ENCODE measurements around the gene TBXA2R. TPM values are rescaled to one million over a fixed set of nuclear protein-coding genes. Genes with fewer than 3 reads are reported as not detected.

TBXA2R gene
- total RNA-seq, 1 experiment from 2014 or later, result not detected

- H3K36me3 Mint-ChIP-seq (ENCODE audit: insufficient read depth, unreplicated experiment), result peaks cover 4% of the 10 kb centered on the region
- H3K27ac Mint-ChIP-seq (ENCODE audit: low read depth, unreplicated experiment), result no peak overlapping the region
- TF ChIP-seq, protein P1, sequence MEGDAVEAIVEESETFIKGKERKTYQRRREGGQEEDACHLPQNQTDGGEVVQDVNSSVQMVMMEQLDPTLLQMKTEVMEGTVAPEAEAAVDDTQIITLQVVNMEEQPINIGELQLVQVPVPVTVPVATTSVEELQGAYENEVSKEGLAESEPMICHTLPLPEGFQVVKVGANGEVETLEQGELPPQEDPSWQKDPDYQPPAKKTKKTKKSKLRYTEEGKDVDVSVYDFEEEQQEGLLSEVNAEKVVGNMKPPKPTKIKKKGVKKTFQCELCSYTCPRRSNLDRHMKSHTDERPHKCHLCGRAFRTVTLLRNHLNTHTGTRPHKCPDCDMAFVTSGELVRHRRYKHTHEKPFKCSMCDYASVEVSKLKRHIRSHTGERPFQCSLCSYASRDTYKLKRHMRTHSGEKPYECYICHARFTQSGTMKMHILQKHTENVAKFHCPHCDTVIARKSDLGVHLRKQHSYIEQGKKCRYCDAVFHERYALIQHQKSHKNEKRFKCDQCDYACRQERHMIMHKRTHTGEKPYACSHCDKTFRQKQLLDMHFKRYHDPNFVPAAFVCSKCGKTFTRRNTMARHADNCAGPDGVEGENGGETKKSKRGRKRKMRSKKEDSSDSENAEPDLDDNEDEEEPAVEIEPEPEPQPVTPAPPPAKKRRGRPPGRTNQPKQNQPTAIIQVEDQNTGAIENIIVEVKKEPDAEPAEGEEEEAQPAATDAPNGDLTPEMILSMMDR (IDR thresholded peaks at IDR 0.05; ENCODE audit: unreplicated experiment), result no peak
- H3K4me1 Mint-ChIP-seq (ENCODE audit: insufficient read depth, unreplicated experiment), result peaks cover 9% of the 10 kb centered on the region
- ChIA-PET POLR2A (no interaction called here), CTCF (interaction anchor here (0.5 to 0.6 kb wide), 2 partner anchors 307 to 372 kb away, joined by 3 to 5 read pairs; no protein-coding TSS in a partner anchor)
- intact Hi-C loops (cut with micrococcal nuclease), result no loop called here
- no peaks in the 10 kb centered on the region for H3K9me3 Mint-ChIP-seq (ENCODE audit: unreplicated experiment)
- DNase-seq (ENCODE audit: unreplicated experiment), result no peak
- H3K27me3 Mint-ChIP-seq (ENCODE audit: insufficient read depth, unreplicated experiment), result no peaks in the 10 kb centered on the region
- no peak overlapping the region for H3K4me3 Mint-ChIP-seq (ENCODE audit: unreplicated experiment)
- no TSS peak for BruUV-seq (replicated peaks)
Observed at GRCh38 chr19:3608750-3609322, 2.2 kb upstream of the TBXA2R start.

GRCh38 chr19:3608079-3608641 is 1.5 kb upstream of the TBXA2R start:
- Mint-ChIP-seq H3K9me3 (ENCODE audit: unreplicated experiment) (no peaks in the 10 kb centered on the region), H3K4me3 (ENCODE audit: unreplicated experiment) (no peak overlapping the region), H3K27ac (ENCODE audit: low read depth, unreplicated experiment) (no peak overlapping the region), H3K27me3 (ENCODE audit: insufficient read depth, unreplicated experiment) (no peaks in the 10 kb centered on the region), H3K4me1 (ENCODE audit: insufficient read depth, unreplicated experiment) (peaks cover 9% of the 10 kb centered on the region), H3K36me3 (ENCODE audit: insufficient read depth, unreplicated experiment) (no peaks in the 10 kb centered on the region)
- TF ChIP-seq, protein P1 (IDR thresholded peaks at IDR 0.05; ENCODE audit: unreplicated experiment), result no peak
- intact Hi-C loops (cut with micrococcal nuclease), result no loop called here
- BruUV-seq (replicated peaks), result no TSS peak
- ChIA-PET POLR2A (interaction anchor here (0.6 to 0.9 kb wide), 3 partner anchors 13 to 29 kb away, joined by 3 read pairs; no protein-coding TSS in a partner anchor), CTCF (interaction anchor here (0.5 to 0.8 kb wide), 5 partner anchors 22 to 372 kb away, joined by 3 to 5 read pairs (median 3); no protein-coding TSS in a partner anchor)
- no peak for DNase-seq (ENCODE audit: unreplicated experiment)

- Mint-ChIP-seq H3K4me3 (ENCODE audit: unreplicated experiment) (no peak overlapping the region), H3K27ac (ENCODE audit: low read depth, unreplicated experiment) (no peak overlapping the region), H3K36me3 (ENCODE audit: insufficient read depth, unreplicated experiment) (no peaks in the 10 kb centered on the region), H3K27me3 (ENCODE audit: insufficient read depth, unreplicated experiment) (no peaks in the 10 kb centered on the region), H3K4me1 (ENCODE audit: insufficient read depth, unreplicated experiment) (peaks cover 9% of the 10 kb centered on the region), H3K9me3 (ENCODE audit: unreplicated experiment) (no peaks in the 10 kb centered on the region)
- no peak for DNase-seq (ENCODE audit: unreplicated experiment)
- intact Hi-C loops (cut with micrococcal nuclease), result no loop called here
- BruUV-seq (replicated peaks), result no TSS peak
- ChIA-PET CTCF (interaction anchor here (0.6 to 0.8 kb wide), 3 partner anchors 21 to 302 kb away, joined by 3 read pairs; no protein-coding TSS in a partner anchor), POLR2A (interaction anchor here (0.6 to 0.9 kb wide), 3 partner anchors 14 to 29 kb away, joined by 3 read pairs; no protein-coding TSS in a partner anchor)
- TF ChIP-seq, protein P1 (IDR thresholded peaks at IDR 0.05; ENCODE audit: unreplicated experiment), result no peak
Observed at GRCh38 chr19:3607303-3608078, 816 bp upstream of the TBXA2R start.

GRCh38 chr19:3606174-3606689 is 443 bp downstream of the TBXA2R start:
- TF ChIP-seq, protein P1 (IDR thresholded peaks at IDR 0.05; ENCODE audit: unreplicated experiment), result no peak
- H3K36me3 Mint-ChIP-seq (ENCODE audit: insufficient read depth, unreplicated experiment), result no peaks in the 10 kb centered on the region

More at GRCh38 chr19:3606174-3606689, 443 bp downstream of the TBXA2R start:
- no peak overlapping the region for H3K27ac Mint-ChIP-seq (ENCODE audit: low read depth, unreplicated experiment)
- ChIA-PET POLR2A (no interaction called here), CTCF (no interaction called here)
- H3K4me1 Mint-ChIP-seq (ENCODE audit: insufficient read depth, unreplicated experiment), result peaks cover 9% of the 10 kb centered on the region
- DNase-seq (ENCODE audit: unreplicated experiment), result no peak
- no peaks in the 10 kb centered on the region for H3K27me3 Mint-ChIP-seq (ENCODE audit: insufficient read depth, unreplicated experiment)
- H3K4me3 Mint-ChIP-seq (ENCODE audit: unreplicated experiment), result no peak overlapping the region
- no peaks in the 10 kb centered on the region for H3K9me3 Mint-ChIP-seq (ENCODE audit: unreplicated experiment)
- intact Hi-C loops (cut with micrococcal nuclease), result no loop called here
- no TSS peak for BruUV-seq (replicated peaks)
